Endodermal cell (in vitro differentiated cells): ENCODE results near the gene MZF1. TPM values are rescaled to one million over a fixed set of nuclear protein-coding genes. Genes with fewer than 3 reads are reported as not detected.

Experiments
- DNase-seq: peaks from one replicate; pipeline ENCODE4 v3.0.0-alpha.2; 2017
- H3K27ac ChIP-seq: 2 replicates; pipeline ENCODE4 v1.5.1; 2013; ENCODE audit warnings: mild to moderate bottlenecking, low read depth, low read length, moderate library complexity
- H3K27me3 ChIP-seq: 2 replicates; pipeline ENCODE4 v1.6.1; 2013; ENCODE audit warnings: mild to moderate bottlenecking, low read length, moderate library complexity; ENCODE audit not compliant: insufficient read depth, control insufficient read depth, poor library complexity, severe bottlenecking
- H3K36me3 ChIP-seq: 2 replicates; pipeline ENCODE4 v1.7.0; 2013; ENCODE audit warnings: mild to moderate bottlenecking, low read length, moderate library complexity; ENCODE audit not compliant: control insufficient read depth, insufficient read depth
- H3K4me1 ChIP-seq: one replicate; pipeline ENCODE4 v1.7.0; 2013; ENCODE audit warnings: low read length; ENCODE audit not compliant: control insufficient read depth, insufficient read depth
- H3K4me3 ChIP-seq: 2 replicates; pipeline ENCODE4 v1.5.1; 2013; ENCODE audit warnings: mild to moderate bottlenecking, low read length, moderate library complexity
- H3K9ac ChIP-seq: 2 replicates; pipeline ENCODE4 v1.6.1; 2013; ENCODE audit warnings: mild to moderate bottlenecking, low read length, moderate library complexity; ENCODE audit not compliant: poor library complexity, severe bottlenecking; ENCODE audit errors: extremely low read depth
- H3K9me3 ChIP-seq: 2 replicates; pipeline ENCODE4 v1.6.1; 2013; ENCODE audit warnings: mild to moderate bottlenecking, low read length, moderate library complexity; ENCODE audit not compliant: control insufficient read depth
- H3K27ac Mint-ChIP-seq: 2 replicates; pipeline ENCODE4 v1.8.0; 2020; ENCODE audit warnings: mixed read lengths
- H3K27me3 Mint-ChIP-seq: 2 replicates; pipeline ENCODE4 v1.8.0; 2021; ENCODE audit warnings: mild to moderate bottlenecking, mixed read lengths; ENCODE audit not compliant: insufficient read depth
- H3K36me3 Mint-ChIP-seq: 2 replicates; pipeline ENCODE4 v1.8.0; 2020; ENCODE audit warnings: low read depth, mixed read lengths
- H3K4me1 Mint-ChIP-seq: 2 replicates; pipeline ENCODE4 v1.8.0; 2020; ENCODE audit warnings: mixed read lengths
- H3K4me3 Mint-ChIP-seq: 2 replicates; pipeline ENCODE4 v1.8.0; 2020; ENCODE audit warnings: mild to moderate bottlenecking, moderate library complexity, mixed read lengths
- H3K9me3 Mint-ChIP-seq: 2 replicates; pipeline ENCODE4 v1.8.0; 2020; ENCODE audit warnings: mild to moderate bottlenecking, mixed read lengths
- CTCF ChIP-seq: fragments of 200-600 bp; sonication (generic); conservative IDR thresholded peaks from 2 replicates; pipeline ENCODE4 v1.5.0; 2021; ENCODE audit warnings: antibody characterized with exemption, mild to moderate bottlenecking
- WGBS, 2 experiments: methylation state at CpG; one replicate each; pipeline versions ENCODE4 v1.1.5 to v1.1.7; 2013; ENCODE audit warnings: missing lambda C conversion rate in 2 of 2, mixed read lengths in 1 of 2; ENCODE audit not compliant: insufficient coverage in 1 of 2, insufficient read length in 1 of 2; 5-methylcytosine and 5-hydroxymethylcytosine counted together
- total RNA-seq, 2 donors: library from RNA; stranded (reverse); fragmentation: NEBNext Ultra II Directional in 1 of 2; extraction: Animal tissue kit (Norgen Biotek cat#: 25700) in 1 of 2; gene quantifications; 2 replicates in 1 of 2; 3 replicates in 1 of 2; pipeline ENCODE4 v1.2.1, GENCODE V29; 2021

MZF1 gene
- total RNA-seq, 2 donors from 2014 or later: 24.3 to 33.1 TPM

GRCh38 chr19:58538257-58539168 lies 34.6 kb downstream of the MZF1 start:
- 3 to 7% methylated on average over 9 to 55 of the region's 55 CpGs for WGBS, 2 experiments
- peak overlapping the region; percentile 61 for H3K4me3 ChIP-seq
- TF ChIP-seq CTCF: no peak
- Mint-ChIP-seq H3K36me3 (no peaks in the 10 kb centered on the region), H3K4me3 (peak overlapping the region; percentile 56), H3K9me3 (no peaks in the 10 kb centered on the region), H3K27me3 (peaks cover 36% of the 10 kb centered on the region), H3K4me1 (peaks cover 3% of the 10 kb centered on the region), H3K27ac (peak overlapping the region; percentile 97)
- H3K9ac ChIP-seq: peak overlapping the region; percentile 52
- DNase-seq: peak; percentile 96
- no peaks in the 10 kb centered on the region for H3K4me1 ChIP-seq
- H3K9me3 ChIP-seq: no peaks in the 10 kb centered on the region
- H3K27ac ChIP-seq: peak overlapping the region; percentile 89
- H3K27me3 ChIP-seq: peaks cover 37% of the 10 kb centered on the region
- no peaks in the 10 kb centered on the region for H3K36me3 ChIP-seq

- H3K36me3 Mint-ChIP-seq: no peaks in the 10 kb centered on the region
- WGBS, 2 experiments: 91 to 95% methylated on average over 7 to 8 of the region's 8 CpGs
- H3K9ac ChIP-seq: no peak overlapping the region
- H3K27ac ChIP-seq: no peak overlapping the region
- H3K4me1 Mint-ChIP-seq: peaks cover 3% of the 10 kb centered on the region
- H3K36me3 ChIP-seq: no peaks in the 10 kb centered on the region
- TF ChIP-seq CTCF: no peak
- no peak overlapping the region for H3K4me3 ChIP-seq
- H3K4me3 Mint-ChIP-seq: no peak overlapping the region
- no peaks in the 10 kb centered on the region for H3K9me3 Mint-ChIP-seq
- no peak for DNase-seq
- H3K27me3 Mint-ChIP-seq: peaks cover 24% of the 10 kb centered on the region
- H3K27ac Mint-ChIP-seq: peak overlapping the region; percentile 97
- H3K27me3 ChIP-seq: peaks cover 32% of the 10 kb centered on the region
- H3K9me3 ChIP-seq: no peaks in the 10 kb centered on the region
- no peaks in the 10 kb centered on the region for H3K4me1 ChIP-seq
Measured at GRCh38 chr19:58536852-58537798, 36.0 kb downstream of the MZF1 start.

GRCh38 chr19:58535857-58536256 lies 37.3 kb downstream of the MZF1 start:
- no peak for DNase-seq
- no peak for TF ChIP-seq CTCF
- no peaks in the 10 kb centered on the region for H3K4me1 ChIP-seq
- peaks cover 31% of the 10 kb centered on the region for H3K27me3 ChIP-seq
- Mint-ChIP-seq H3K4me3 (no peak overlapping the region), H3K27ac (no peak overlapping the region), H3K9me3 (no peaks in the 10 kb centered on the region), H3K36me3 (no peaks in the 10 kb centered on the region), H3K4me1 (peaks cover 3% of the 10 kb centered on the region), H3K27me3 (peaks cover 29% of the 10 kb centered on the region)
- no peak overlapping the region for H3K27ac ChIP-seq
- no peaks in the 10 kb centered on the region for H3K36me3 ChIP-seq
- 96% methylated on average over 3 of the region's 3 CpGs; no CpG with 5 or more reads in 1 of the 2 experiments for WGBS, 2 experiments
- H3K4me3 ChIP-seq: no peak overlapping the region
- H3K9ac ChIP-seq: no peak overlapping the region
- no peaks in the 10 kb centered on the region for H3K9me3 ChIP-seq
